SH-SY5Y (cell line): Measurements from ENCODE around the gene TBX15.

Experiments used
- GATA2 ChIP-seq: IDR thresholded peaks from 2 replicates; pipeline ENCODE4 v1.6.1; 2011; ENCODE audit warnings: mild to moderate bottlenecking, low read depth, low read length
- GATA3 ChIP-seq: IDR thresholded peaks from 2 replicates; pipeline ENCODE4 v1.6.1; 2011; ENCODE audit warnings: low read depth, mild to moderate bottlenecking, low read length, moderate library complexity

- TF ChIP-seq GATA2, result no peak
- no peak for TF ChIP-seq GATA3
Measured at GRCh38 chr1:118948351-118948750, 39.8 kb downstream of the TBX15 start.
